OCI-LY1 (cell line): ENCODE data around the gene CDC42EP3.

Experiments used
- EZH2 ChIP-seq: fragments of 200-600 bp; sonication (generic), shearing (Covaris generic); IDR thresholded peaks from 2 replicates; pipeline ENCODE4 v1.8.0; 2017; ENCODE audit warnings: borderline replicate concordance, mixed run types, mild to moderate bottlenecking, antibody characterized with exemption, low read length, moderate library complexity, mixed read lengths
- TF ChIP-seq, protein P1 (sequence below): fragments of 200-600 bp; sonication (generic), shearing (Covaris generic); IDR thresholded peaks from 2 replicates; pipeline ENCODE4 v1.5.1; 2017; ENCODE audit warnings: mild to moderate bottlenecking, antibody characterized with exemption, low read length, moderate library complexity, mixed read lengths

DNA sequence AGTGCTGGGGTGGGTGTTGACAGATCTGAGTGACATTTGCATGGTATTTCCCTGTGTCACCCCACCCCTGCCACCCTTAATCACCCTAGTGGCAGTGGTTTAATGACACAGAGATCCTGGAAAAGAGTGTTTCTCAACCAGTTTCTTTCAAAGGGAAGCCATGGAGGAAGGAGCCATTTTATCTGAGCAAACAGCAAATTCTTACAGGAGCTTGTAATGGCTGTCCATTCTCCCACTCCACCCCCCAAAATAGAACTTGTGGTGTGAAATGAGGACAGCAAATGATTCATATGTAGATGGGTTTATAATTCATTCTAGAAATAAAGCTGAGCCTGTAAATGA is 51.5 kb downstream of the CDC42EP3 start:
- TF ChIP-seq, protein P1, sequence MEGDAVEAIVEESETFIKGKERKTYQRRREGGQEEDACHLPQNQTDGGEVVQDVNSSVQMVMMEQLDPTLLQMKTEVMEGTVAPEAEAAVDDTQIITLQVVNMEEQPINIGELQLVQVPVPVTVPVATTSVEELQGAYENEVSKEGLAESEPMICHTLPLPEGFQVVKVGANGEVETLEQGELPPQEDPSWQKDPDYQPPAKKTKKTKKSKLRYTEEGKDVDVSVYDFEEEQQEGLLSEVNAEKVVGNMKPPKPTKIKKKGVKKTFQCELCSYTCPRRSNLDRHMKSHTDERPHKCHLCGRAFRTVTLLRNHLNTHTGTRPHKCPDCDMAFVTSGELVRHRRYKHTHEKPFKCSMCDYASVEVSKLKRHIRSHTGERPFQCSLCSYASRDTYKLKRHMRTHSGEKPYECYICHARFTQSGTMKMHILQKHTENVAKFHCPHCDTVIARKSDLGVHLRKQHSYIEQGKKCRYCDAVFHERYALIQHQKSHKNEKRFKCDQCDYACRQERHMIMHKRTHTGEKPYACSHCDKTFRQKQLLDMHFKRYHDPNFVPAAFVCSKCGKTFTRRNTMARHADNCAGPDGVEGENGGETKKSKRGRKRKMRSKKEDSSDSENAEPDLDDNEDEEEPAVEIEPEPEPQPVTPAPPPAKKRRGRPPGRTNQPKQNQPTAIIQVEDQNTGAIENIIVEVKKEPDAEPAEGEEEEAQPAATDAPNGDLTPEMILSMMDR, result no peak
- no peak for TF ChIP-seq EZH2
